Measurements from ENCODE around the gene KRR1.
"Not testable (repeated sequence)": the region's sequence is repeated elsewhere in the genome, so short reads cannot be mapped to it uniquely, and the experiment has no call there.

Gene KRR1

GRCh38 chr12:75471902-75472890 lies 39.2 kb downstream of the KRR1 start:
- DNase-seq = no peak

GRCh38 chr12:75460204-75460603 lies 51.2 kb downstream of the KRR1 start:
- DNase-seq = no peak

GRCh38 chr12:75459755-75460154 lies 51.7 kb downstream of the KRR1 start:
- DNase-seq = no peak

GRCh38 chr12:75457866-75458265 lies 53.5 kb downstream of the KRR1 start:
- DNase-seq = not testable (repeated sequence)

GRCh38 chr12:75457191-75457590 lies 54.2 kb downstream of the KRR1 start:
- peak; percentile 17 for DNase-seq

GRCh38 chr12:75455839-75456238 lies 55.6 kb downstream of the KRR1 start:
- DNase-seq = no peak

- DNase-seq = no peak
Measured at GRCh38 chr12:75452675-75453330, 58.6 kb downstream of the KRR1 start.

GRCh38 chr12:75447691-75448393 lies 63.6 kb downstream of the KRR1 start:
- DNase-seq = no peak

- no peak for DNase-seq
Measured at GRCh38 chr12:75446857-75447256, 64.6 kb downstream of the KRR1 start.

- DNase-seq = not testable (repeated sequence)
Measured at GRCh38 chr12:75445137-75445507, 66.3 kb downstream of the KRR1 start.

- no peak for DNase-seq
Measured at GRCh38 chr12:75444429-75445136, 66.8 kb downstream of the KRR1 start.

GRCh38 chr12:75443709-75444108 lies 67.7 kb downstream of the KRR1 start:
- DNase-seq = no peak

GRCh38 chr12:75442454-75442853 lies 69.0 kb downstream of the KRR1 start:
- DNase-seq = not testable (repeated sequence)

- not testable (repeated sequence) for DNase-seq
Measured at GRCh38 chr12:75441687-75442449, 69.5 kb downstream of the KRR1 start.
